SKM-1 (cell line): ENCODE measurements around the gene CCDC124.
A peak's percentile ranks its signal among the peaks of the same experiment; 100 is the strongest.
"Not testable (repeated sequence)": the region's sequence is repeated elsewhere in the genome, so short reads cannot be mapped to it uniquely, and the experiment has no call there.

ENCODE experiments used
- DNase-seq: peaks from one replicate; lab custom pipeline; 2025; ENCODE audit not compliant: unreplicated experiment; lab: John Stamatoyannopoulos, UW

Gene CCDC124, protein sequence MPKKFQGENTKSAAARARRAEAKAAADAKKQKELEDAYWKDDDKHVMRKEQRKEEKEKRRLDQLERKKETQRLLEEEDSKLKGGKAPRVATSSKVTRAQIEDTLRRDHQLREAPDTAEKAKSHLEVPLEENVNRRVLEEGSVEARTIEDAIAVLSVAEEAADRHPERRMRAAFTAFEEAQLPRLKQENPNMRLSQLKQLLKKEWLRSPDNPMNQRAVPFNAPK

DNA sequence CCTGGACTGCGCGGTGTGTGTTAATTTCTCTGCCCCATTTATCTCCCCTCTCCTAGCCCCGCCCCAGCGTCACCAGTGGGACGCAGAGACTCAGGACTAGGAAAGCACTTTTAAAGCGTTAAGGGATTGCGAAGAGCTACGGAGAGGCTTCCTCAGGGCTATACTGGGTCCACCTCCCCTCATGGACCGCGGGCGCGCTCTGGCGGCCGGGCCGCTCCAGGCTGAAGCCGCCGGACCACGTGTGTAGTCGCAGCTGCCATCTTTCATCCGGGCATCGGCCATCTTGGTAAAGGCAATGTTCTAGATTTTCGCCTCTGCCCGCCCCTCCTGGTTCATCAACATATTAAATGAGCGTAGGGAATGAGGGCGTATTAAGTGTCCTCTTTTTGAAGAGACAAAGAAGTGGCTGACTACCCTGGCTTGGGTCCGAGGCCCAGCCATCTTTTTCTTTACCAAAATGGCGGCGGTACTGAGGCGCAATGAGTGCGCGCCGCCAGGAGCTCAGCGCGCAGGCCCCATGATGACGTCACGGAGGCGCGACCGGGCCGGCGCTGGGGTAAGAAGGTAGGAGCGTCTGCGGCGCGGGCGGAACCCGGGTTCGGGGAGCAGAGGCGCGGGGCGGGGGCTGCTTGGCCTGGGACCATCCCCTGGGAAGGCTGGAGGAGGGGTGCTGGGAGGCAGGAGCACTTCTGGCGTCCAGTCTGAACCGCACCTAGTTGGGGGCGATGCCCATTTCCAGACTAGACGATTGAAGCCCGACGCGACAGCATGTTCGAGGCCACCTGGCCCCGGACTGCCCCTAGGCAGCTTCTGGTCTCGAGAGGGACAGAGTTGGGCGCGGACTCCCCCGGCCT is at the start of gene CCDC124:
Gene CCDC124 (plus strand): TSS at position 531 of the 854 bp plus-strand sequence. CDS start 3,406 bp downstream, outside the sequence.
- DNase-seq: peak; percentile 74

DNA sequence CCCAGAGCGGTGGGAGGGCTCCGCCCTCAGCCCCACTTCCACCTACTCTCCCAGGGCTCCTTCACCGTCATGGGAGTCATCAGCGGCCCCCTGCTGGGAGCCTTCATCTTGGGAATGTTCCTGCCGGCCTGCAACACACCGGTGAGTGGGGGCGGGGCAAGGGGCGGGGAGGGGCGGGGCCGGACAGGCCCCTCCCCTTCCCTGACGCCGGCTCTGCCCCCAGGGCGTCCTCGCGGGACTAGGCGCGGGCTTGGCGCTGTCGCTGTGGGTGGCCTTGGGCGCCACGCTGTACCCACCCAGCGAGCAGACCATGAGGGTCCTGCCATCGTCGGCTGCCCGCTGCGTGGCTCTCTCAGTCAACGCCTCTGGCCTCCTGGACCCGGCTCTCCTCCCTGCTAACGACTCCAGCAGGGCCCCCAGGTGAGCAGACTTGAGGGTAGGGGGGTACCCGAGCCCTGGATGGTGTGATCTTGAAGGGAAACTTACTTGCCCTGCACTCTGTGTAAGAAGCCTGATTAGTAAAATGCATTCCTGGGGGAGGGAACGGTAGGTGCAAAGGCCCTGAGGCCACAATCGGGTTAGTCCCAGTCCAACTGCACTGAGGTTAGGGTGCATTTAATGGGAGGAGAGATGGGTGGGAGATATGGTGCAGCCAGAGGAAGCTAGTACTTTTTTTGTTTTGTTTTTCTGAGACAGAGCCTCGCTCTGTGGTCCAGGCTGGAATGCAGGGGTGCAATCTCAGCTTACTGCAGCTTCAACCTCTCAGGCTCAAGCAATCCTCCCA is 49.0 kb upstream of the CCDC124 start:
- DNase-seq: no peak

DNA sequence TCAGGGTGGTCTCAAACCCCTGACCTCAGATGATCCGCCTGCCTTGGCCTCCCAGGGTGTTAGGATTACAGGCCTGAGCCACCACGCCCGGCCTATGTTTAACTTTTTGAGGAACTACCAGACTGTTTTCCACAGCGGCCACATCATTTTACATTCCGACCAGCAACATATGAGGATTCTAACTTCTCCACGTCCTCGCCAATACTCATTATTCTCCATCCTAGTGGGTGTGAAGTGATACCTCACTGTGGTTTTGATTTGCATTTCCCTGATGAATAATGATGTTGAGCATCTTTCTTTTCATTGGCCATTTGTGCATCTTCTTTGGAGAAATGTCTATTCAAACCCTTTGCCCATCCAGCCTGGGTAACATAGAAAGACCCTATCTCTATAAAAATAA is 46.3 kb upstream of the CCDC124 start:
- DNase-seq: no peak

DNA sequence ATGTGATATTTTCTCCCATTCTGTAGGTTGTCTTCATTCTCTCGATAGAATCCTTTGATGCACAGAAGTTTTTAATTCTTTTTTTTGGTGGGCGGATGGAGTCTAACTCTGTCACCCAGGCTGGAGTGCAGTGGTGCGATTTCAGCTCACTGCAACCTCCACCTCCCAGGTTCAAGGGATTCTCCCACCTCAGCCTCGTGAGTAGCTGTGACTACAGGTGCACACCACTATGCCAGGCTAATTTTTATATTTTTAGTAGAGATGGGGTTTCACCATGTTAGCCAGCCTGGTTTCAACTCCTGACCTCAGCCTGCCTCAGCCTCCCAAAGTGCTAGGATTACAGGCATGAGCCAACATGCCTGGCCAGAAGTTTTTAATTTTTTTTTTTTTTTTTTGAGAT is 45.6 kb upstream of the CCDC124 start:
- not testable (repeated sequence) for DNase-seq

DNA sequence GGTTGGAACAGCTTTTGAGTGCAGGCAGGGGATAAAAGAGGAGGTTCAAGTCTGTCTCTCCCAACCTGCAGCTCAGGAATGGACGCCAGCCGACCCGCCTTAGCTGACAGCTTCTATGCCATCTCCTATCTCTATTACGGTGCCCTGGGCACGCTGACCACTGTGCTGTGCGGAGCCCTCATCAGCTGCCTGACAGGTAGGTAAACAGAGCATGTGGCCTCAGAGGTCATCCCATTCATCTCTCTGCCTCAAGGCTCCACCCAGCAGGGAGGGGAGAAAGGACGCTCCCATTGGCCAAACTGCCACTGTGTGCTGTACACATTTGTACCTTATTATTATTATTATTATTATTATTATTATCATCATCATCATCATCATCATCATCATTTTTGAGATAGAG is 44.6 kb upstream of the CCDC124 start:
- DNase-seq: no peak

DNA sequence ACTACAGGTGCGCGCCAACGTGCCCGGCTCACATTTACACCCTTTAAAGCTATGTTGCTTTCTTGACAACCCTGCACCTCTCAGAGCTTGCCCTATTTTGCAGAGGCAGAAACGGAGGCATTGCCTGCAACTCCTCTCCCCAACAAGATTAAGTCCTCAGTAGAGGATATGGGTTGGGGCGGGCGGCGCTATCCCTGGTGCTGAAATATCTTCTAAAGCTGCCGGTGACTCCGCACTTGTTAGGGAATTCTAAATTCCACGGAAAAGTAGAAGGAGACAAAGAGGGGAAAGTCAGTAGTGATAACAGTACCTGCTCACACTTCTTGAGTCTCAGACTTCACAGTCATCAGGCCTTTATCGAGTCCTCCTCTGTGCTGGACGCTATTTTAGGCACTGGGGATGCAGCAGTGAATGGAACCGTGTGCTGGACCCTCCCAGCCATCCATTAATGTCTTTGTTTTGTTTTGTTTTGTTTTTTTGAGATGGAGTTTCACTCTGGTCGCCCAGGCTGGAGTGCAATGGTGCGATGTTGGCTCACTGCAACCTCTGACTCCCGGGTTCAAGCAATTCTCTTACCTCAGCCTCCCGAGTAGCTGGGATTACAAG is 43.1 kb upstream of the CCDC124 start:
- no peak for DNase-seq

DNA sequence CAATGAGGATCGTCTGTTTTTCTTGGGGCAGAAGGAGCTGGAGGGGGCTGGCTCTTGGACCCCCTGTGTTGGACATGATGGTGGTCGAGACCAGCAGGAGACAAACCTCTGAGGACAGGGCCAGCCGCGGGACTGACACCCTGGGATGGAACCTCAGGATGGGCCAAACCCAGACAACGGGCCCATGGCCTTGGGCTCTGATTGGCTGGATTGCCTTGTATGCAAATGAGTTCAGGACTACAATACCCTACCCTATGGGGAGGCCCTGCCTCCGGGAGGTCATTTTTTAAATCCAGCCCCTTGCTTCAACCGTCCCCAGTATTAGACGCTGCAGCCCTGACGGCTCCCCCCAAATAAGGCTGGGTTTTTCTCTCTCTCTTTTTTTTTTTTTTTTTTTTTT is 39.0 kb upstream of the CCDC124 start:
- no peak for DNase-seq

DNA sequence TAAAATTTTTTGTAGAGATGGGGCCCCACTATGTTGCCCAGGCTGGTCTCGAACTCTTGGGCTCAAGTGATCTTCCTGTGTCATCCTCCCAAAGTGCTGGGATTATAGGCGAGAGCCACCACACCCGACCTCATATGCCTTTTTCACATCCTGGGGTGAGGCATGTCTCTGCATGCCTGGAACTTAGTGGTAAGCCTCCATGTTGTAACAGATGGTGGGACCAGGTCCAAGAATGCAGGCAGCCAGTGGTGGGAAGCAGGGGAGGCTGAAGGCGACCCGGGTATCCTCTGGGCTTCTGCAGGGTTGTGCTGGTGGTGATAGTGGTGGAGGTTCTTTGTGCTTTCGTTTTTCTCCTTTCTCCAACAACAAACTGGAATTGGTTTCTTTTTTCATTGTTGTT is 30.1 kb upstream of the CCDC124 start:
- no peak for DNase-seq

DNA sequence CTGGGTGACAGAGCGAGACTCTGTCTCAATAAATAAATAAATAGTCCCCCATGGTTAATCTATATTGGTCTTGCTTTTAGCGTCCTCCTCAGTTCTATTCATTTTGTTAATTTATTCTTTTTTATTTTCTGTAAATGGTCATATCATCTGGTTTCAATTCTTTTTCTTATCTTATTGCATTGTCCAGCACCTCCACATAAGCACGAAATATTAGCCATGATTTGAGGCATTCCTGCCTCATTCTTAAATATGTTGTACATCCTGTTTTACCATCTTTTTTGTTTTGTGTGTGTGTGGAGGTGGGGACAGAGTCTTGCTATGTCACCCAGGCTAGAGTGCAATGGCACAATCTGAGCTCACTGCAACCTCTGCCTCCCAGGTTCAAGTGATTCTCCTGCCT is 24.6 kb upstream of the CCDC124 start:
- DNase-seq: no peak

DNA sequence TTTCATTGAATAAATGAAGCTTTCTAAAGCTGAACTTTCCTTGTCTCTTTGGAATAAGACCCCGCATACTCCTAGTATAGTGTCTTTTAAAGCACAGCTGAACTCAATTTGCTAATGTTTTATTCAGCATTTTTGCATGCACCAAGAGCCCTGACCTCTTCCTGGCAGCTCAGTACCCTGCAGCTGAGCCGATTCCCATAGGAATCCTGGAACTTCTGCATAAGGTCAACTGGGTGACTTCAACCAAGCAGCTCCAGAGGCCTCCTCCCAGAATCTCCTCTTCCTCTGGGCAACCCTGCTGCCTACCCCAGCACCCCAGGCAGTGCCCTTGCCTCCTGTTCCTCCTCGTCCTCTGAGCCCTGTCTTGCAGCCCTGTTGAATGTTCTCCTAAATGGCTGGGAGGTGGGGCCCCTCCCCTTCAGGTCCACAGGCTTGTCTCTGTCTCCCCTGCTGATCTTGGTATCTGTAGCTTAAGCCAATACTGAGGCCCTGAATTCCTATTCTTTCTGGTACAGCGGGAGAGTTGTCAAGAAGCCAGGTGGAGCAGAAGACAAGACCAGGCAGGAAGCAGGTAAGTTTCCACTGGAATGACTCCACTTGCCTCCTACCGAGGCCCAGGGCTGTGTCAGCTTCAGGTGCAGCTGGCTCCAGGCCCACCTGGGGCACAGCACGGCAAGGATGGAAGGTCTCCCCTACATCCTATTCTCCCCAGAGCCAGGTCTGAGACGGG is 23.6 kb upstream of the CCDC124 start:
- no peak for DNase-seq

DNA sequence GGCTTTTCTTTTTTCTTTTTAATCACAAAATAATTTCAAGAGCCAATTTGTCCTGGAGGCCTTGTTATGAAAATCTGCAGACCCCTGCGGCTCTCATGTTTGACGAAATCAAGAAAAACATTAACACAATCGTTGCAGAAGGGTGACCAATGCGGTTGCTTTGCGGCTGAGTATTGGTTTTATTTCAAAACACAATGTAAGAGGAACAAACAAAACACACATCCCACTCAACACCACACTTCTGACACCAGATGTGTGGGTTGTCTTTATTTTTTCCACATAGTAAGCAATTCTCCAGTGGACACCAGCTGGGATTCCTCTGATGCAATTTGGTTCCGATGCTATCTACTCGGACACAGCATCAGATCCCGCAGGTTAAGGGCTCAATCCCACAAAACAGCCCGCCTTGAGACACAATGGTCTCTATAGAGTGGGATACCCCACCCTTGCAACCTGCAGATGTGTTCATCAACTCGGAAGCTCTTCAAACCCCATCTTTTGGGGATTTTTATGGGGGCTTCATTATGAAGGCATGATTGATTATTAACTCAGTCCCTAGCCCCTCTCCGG is 21.9 kb upstream of the CCDC124 start:
- DNase-seq: no peak

DNA sequence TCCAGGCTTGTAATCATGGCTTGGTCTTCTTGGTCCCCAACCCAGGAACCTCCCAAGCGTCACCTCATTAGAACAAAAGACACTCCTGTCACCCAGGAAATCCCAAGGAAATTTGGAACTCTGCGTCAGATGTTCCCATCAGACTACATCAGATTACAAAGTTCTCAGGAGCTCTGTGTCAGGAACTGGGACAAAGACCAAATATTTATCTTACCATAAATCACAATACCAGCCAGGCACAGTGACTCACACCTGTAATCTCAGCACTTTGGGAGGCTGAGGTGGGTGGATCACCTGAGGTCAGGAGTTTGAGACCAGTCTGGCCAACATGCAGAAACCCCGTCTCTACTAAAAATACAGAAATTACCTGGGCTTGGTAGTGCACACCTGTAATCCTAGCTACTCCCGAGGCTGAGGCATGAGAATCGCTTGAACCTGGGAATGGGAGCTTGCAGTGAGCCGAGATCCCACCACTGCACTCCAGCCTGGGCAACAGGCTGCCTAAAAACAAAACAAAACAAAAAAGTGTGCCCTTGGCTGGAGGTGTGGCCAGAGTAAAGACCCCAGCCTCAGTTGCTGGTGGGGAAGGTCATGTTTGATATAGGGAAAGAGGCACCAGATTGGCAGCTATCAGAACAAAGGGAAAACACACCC is 16.7 kb upstream of the CCDC124 start:
- no peak for DNase-seq

DNA sequence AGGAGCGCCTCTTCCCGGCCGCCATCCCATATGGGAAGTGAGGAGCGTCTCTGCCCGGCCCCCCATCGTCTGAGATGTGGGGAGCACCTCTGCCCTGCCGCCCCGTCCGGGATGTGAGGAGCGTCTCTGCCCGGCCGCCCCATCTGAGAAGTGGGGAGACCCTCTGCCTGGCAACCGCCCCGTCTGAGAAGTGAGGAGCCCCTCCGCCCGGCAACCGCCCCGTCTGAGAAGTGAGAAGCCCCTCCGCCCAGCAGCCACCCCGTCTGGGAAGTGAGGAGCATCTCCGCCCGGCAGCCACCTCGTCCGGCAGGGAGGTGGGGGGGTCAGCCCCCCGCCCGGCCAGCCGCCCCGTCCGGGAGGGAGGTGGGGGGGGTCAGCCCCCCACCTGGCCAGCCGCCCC is 14.7 kb upstream of the CCDC124 start:
- not testable (repeated sequence) for DNase-seq

DNA sequence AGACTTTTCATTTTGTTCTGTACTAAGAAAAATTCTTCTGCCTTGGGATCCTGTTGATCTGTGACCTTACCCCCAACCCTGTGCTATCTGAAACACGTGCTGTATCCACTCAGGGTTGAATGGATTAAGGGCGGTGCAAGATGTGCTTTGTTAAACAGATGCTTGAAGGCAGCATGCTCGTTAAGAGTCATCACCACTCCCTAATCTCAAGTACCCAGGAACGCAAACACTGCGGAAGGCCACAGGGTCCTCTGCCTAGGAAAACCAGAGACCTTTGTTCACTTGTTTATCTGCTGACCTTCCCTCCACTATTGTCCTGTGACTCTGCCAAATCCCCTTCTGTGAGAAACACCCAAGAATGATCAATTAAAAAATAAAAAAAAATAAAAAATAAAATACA is 13.7 kb upstream of the CCDC124 start:
- not testable (repeated sequence) for DNase-seq

DNA sequence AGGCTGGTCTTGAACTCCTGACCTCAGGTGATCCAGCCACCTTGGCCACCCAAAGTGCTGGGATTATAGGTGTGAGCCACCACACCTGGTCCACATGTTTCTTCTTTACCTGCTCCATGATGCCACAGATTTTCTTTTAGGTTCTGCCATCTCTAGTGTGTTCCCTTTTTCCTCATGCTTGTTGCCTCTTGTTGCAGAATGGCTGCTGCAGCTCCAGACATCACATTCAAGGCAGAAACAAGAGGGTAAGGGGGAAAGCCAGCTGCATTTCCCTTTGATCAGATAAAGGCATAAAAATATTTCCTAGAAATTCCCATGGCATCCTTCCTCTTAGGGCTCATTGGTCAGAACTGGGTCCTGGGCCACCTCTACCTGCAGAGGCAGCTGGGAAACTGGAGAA is 12.3 kb upstream of the CCDC124 start:
- DNase-seq: no peak

DNA sequence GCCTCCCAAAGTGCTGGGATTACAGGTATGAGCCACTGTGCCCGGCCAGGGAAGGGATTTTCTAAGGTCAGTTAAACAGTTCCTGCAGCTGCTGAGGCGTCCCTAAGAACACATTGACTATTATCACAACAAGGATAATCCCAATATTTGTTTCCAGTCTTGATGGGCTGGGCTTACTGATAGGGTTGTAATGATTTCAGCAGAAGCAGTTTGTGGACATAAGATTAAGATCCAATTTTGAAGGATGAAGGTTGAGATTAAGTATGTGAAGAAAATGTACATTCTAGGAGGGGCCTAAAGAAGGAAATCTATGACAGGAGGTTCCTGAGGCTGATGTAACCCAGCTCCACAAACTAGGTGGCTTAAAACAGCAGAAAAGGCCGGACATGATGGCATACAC is 10.7 kb upstream of the CCDC124 start:
- no peak for DNase-seq

DNA sequence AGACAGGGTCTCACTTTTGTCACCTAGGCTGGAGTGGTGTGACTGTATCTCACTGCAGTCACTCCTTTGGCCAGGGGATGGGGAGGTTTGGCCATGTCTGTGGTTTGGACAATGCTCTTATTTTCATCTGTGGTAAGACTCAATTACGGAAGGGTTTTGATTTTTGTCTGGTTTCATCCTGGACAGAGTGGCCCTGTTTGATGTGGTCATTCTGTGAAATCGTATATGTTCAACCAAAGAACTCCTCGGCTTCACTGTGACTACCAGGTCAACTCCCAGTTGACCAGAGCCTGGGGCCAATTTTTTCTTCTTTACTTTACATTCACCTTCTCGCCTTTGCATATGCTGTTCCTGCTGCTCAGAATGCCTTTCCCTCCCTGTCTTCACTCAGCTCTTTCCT is 6.8 kb upstream of the CCDC124 start:
- DNase-seq: no peak

DNA sequence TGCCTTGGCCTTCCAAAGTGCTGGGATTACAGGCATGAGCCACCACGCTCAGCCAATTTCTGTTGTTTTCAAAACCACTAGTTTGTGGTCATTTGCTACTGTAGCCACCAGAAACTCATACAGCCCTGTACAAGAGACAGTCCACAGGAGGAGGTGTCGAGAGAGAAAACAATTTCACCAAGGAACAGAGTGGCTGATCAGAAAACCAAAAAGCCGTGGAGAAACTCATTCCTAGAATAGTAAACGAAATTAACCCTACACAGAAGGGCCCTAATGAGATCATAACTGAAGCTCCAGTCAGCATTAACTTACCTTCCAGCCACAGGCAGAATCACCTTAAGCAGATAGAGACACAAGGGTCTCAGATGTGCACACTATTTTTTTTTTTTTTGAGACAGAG is 3.8 kb upstream of the CCDC124 start:
- DNase-seq: no peak

DNA sequence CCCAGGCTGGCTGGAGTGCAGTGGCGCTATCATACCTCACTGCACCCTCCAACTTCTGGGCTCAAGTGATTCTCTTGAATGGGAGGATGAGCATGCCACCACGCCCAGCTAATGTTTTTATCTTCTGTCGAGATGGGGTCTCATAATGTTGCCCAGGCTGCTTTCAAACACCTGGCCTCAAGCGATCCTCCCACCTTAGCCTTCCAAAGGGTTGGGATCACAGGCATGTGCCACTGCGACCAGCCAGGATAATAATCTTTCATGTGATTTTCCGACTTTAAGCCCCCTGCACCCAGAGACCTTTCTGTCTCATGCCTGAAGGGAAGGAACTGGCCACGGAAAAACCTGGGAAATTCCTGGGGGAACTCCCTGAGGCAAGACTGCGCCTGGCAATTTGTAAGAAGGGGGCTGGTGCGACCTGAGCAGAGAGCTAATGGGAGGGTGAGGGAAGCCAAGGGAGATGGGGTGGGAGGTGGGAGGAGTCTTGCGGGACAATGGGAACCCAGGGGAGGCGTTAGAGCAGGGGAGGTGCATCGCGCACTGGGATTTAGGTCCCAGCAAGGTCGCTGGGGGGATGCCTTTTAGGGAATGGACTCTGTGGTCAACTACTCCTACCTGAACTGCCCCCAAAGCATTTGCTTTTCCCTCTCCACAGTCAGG is 1.2 kb upstream of the CCDC124 start:
- DNase-seq: no peak
